GM21390 (cell line): ENCODE data around the gene SH3D19.

Source experiments
- ATAC-seq: cut with Tn5 transposase; IDR thresholded peaks from one replicate; pipeline ENCODE4 v1.9.1; 2021; ENCODE audit not compliant: unreplicated experiment

SH3D19 gene

GRCh38 chr4:151325111-151325948 is at the start of gene SH3D19:
Gene SH3D19 (minus strand): TSS chr4:151325605. CDS start chr4:151325352, 253 bp downstream.
- no peak for ATAC-seq

- peak; percentile 99 for ATAC-seq
Measured at GRCh38 chr4:151362404-151363164, 37.2 kb upstream of the SH3D19 start.

- no peak for ATAC-seq
Measured at GRCh38 chr4:151361966-151362365, 36.6 kb upstream of the SH3D19 start.

- ATAC-seq = no peak
Measured at GRCh38 chr4:151361126-151361525, 35.7 kb upstream of the SH3D19 start.

- no peak for ATAC-seq
Measured at GRCh38 chr4:151359576-151359975, 34.2 kb upstream of the SH3D19 start.

GRCh38 chr4:151358266-151358665 is 32.9 kb upstream of the SH3D19 start:
- ATAC-seq = no peak

- ATAC-seq = no peak
Measured at GRCh38 chr4:151356510-151356909, 31.1 kb upstream of the SH3D19 start.

- ATAC-seq = no peak
Measured at GRCh38 chr4:151355155-151355554, 29.8 kb upstream of the SH3D19 start.

GRCh38 chr4:151347490-151348235 is 22.3 kb upstream of the SH3D19 start:
- no peak for ATAC-seq

GRCh38 chr4:151344948-151345347 is 19.5 kb upstream of the SH3D19 start:
- ATAC-seq = no peak

- ATAC-seq = no peak
Measured at GRCh38 chr4:151340751-151341385, 15.5 kb upstream of the SH3D19 start.

GRCh38 chr4:151339467-151339866 is 14.1 kb upstream of the SH3D19 start:
- no peak for ATAC-seq

- ATAC-seq = no peak
Measured at GRCh38 chr4:151331276-151332042, 6.1 kb upstream of the SH3D19 start.

GRCh38 chr4:151329217-151330007 is 4.0 kb upstream of the SH3D19 start:
- no peak for ATAC-seq

GRCh38 chr4:151325949-151326246 is 493 bp upstream of the SH3D19 start:
- no peak for ATAC-seq

- no peak for ATAC-seq
Measured at GRCh38 chr4:151324752-151325110, 674 bp downstream of the SH3D19 start.

GRCh38 chr4:151324124-151324751 is 1.2 kb downstream of the SH3D19 start:
- ATAC-seq = no peak

GRCh38 chr4:151323667-151324066 is 1.7 kb downstream of the SH3D19 start:
- no peak for ATAC-seq

GRCh38 chr4:151322570-151322969 is 2.8 kb downstream of the SH3D19 start:
- no peak for ATAC-seq
